Gastrocnemius medialis (tissue), 4 donors: ENCODE data around the gene SEMA4C. TPM values are rescaled to one million over a fixed set of nuclear protein-coding genes. Genes with fewer than 3 reads are reported as not detected.

ENCODE experiments used
- ATAC-seq, 2 donors: fragments of 150-250 bp; one replicate each; pipeline ENCODE4 v1.9.1; 2016
- DNase-seq, 2 donors: peaks; one replicate each; pipeline ENCODE4 v3.0.0-alpha.2; 2019
- H3K27ac ChIP-seq, 4 donors: fragments of 200-600 bp; sonication (generic); 1 replicate in 1 of 4; 2 replicates in 3 of 4; pipeline ENCODE4 v1.5.1; 2016 to 2018; ENCODE audit warnings: mild to moderate bottlenecking in 2 of 4, moderate library complexity in 1 of 4
- H3K27me3 ChIP-seq, 3 donors: fragments of 200-600 bp; sonication (generic) in 2 of 3; 1 replicate in 1 of 3; 2 replicates in 2 of 3; pipeline versions ENCODE4 v1.5.1 to v1.6.0; 2016 to 2019; ENCODE audit warnings: mild to moderate bottlenecking in 1 of 3, moderate library complexity in 1 of 3
- H3K36me3 ChIP-seq, 2 donors: fragments of 200-600 bp; sonication (generic) in 1 of 2; one replicate each; pipeline ENCODE4 v1.5.1; 2017 to 2018
- H3K4me1 ChIP-seq, 2 donors: fragments of 200-600 bp; sonication (generic) in 1 of 2; one replicate each; pipeline ENCODE4 v1.5.1; 2016 to 2017; ENCODE audit warnings: mild to moderate bottlenecking in 2 of 2
- H3K4me3 ChIP-seq, 4 donors: fragments of 200-600 bp; sonication (generic) in 3 of 4; 1 replicate in 1 of 4; 2 replicates in 3 of 4; pipeline ENCODE4 v1.5.1; 2016 to 2019; ENCODE audit warnings: mild to moderate bottlenecking in 2 of 4
- H3K9me3 ChIP-seq, 3 donors: fragments of 200-600 bp; sonication (generic) in 2 of 3; 1 replicate in 1 of 3; 2 replicates in 2 of 3; pipeline ENCODE4 v1.5.1; 2016 to 2019
- CTCF ChIP-seq, 5 experiments: fragments of 450-650 bp in 3 of 5; fragments of 200-600 bp in 2 of 5; sonication (generic) in 2 of 5; IDR thresholded peaks in 4 of 5; conservative IDR thresholded peaks in 1 of 5; 1 replicate in 4 of 5; 2 replicates in 1 of 5; pipeline ENCODE4 v1.5.1; 2016 to 2019; ENCODE audit warnings: antibody characterized with exemption in 5 of 5, mild to moderate bottlenecking in 3 of 5, moderate library complexity in 3 of 5
- POLR2A ChIP-seq, 2 donors: fragments of 450-650 bp; IDR thresholded peaks; one replicate each; pipeline ENCODE4 v1.6.1; 2017; ENCODE audit warnings: antibody characterized with exemption in 2 of 2, mild to moderate bottlenecking in 2 of 2, moderate library complexity in 2 of 2
- in situ Hi-C, 4 donors: fragments of 200-750 bp; cut with MboI; loops; one replicate each; pipeline versions ENCODE4 v1.15.0 to v1.8.0; 2017; ENCODE audit warnings: low sequenced_read_pairs in 4 of 4
- intact Hi-C: fragments of 100-400 bp; cut with DNase I; formaldehyde crosslinking; loops from one replicate; pipeline ENCODE4 v1.15.1; 2023; ENCODE audit warnings: low total_unique reads
- total RNA-seq, 4 donors: library from RNA; depleted of rRNA; stranded (reverse); fragments of >200 nt; gene quantifications; one replicate each; pipeline versions ENCODE4 v1.1.0 to v1.2.3, GENCODE V29; 2016

The SEMA4C gene
- total RNA-seq, 4 donors from 2014 or later, result 3.2 to 8.6 (median 6.5) TPM

GRCh38 chr2:96872591-96873349 lies 2.9 kb upstream of the SEMA4C start:
- ATAC-seq (no peak), DNase-seq (no peak)
- no peak for TF ChIP-seq CTCF (IDR thresholded peaks at IDR 0.05 in 4 of 5, conservative IDR thresholded peaks at IDR 0.05 in 1 of 5)
- no peak for TF ChIP-seq POLR2A (IDR thresholded peaks at IDR 0.05)
- H3K27ac ChIP-seq, result peak overlapping the region; percentile 67 to 75 (median 70)
- H3K27me3 ChIP-seq, result no peaks in the 10 kb centered on the region
- no peak overlapping the region for H3K4me3 ChIP-seq
- peaks cover 29 to 31% of the 10 kb centered on the region in 2 donors for H3K4me1 ChIP-seq
- no peaks in the 10 kb centered on the region for H3K9me3 ChIP-seq
- intact Hi-C loops (no loop called here), in situ Hi-C loops (no loop called here)
- no peaks in the 10 kb centered on the region for H3K36me3 ChIP-seq

GRCh38 chr2:96870626-96871255 lies 861 bp upstream of the SEMA4C start:
- peak overlapping the region; percentile 74 to 95 (median 80) for H3K4me3 ChIP-seq
- in situ Hi-C loops (no loop called here), intact Hi-C loops (no loop called here)
- DNase-seq (no peak), ATAC-seq (no peak)
- H3K36me3 ChIP-seq, result no peaks in the 10 kb centered on the region
- peaks cover 38 to 41% of the 10 kb centered on the region in 2 donors for H3K4me1 ChIP-seq
- H3K9me3 ChIP-seq, result no peaks in the 10 kb centered on the region
- peak overlapping the region; percentile 86 to 90 (median 87) for H3K27ac ChIP-seq
- no peak for TF ChIP-seq CTCF (IDR thresholded peaks at IDR 0.05 in 4 of 5, conservative IDR thresholded peaks at IDR 0.05 in 1 of 5)
- no peak for TF ChIP-seq POLR2A (IDR thresholded peaks at IDR 0.05)
- H3K27me3 ChIP-seq, result no peaks in the 10 kb centered on the region

GRCh38 chr2:96869281-96869821 lies 529 bp downstream of the SEMA4C start:
- in situ Hi-C loops (no loop called here), intact Hi-C loops (loop anchor here (1.0 to 2.0 kb wide), 3 partner anchors 11 to 53 kb away; partner anchors contain the start of genes ANKRD39 and CNNM3)
- Histone ChIP-seq H3K9me3 (no peaks in the 10 kb centered on the region), H3K36me3 (peaks cover 0 to 12% of the 10 kb centered on the region in 2 donors), H3K4me3 (peak overlapping the region; percentile 74 to 95 (median 80)), H3K27ac (peak overlapping the region; percentile 86 to 90 (median 87)), H3K4me1 (peaks cover 30 to 35% of the 10 kb centered on the region in 2 donors), H3K27me3 (no peaks in the 10 kb centered on the region)
- peak; percentile 27 to 32 for ATAC-seq
- TF ChIP-seq POLR2A (IDR thresholded peaks at IDR 0.05) (no peak), CTCF (IDR thresholded peaks at IDR 0.05 in 4 of 5, conservative IDR thresholded peaks at IDR 0.05 in 1 of 5) (peak in 2 of 5 experiments; percentile 6 to 29)
- peak in 1 of 2 donors; percentile 44 for DNase-seq

GRCh38 chr2:96868555-96869280 lies 1.2 kb downstream of the SEMA4C start:
- peak overlapping the region; percentile 74 to 95 (median 80) for H3K4me3 ChIP-seq
- ATAC-seq, result peak; percentile 56
- intact Hi-C loops (loop anchor here (1.0 to 2.0 kb wide), 3 partner anchors 10 to 52 kb away; partner anchors contain the start of genes ANKRD39 and CNNM3), in situ Hi-C loops (no loop called here)
- H3K36me3 ChIP-seq, result peaks cover 0 to 18% of the 10 kb centered on the region in 2 donors
- TF ChIP-seq CTCF (IDR thresholded peaks at IDR 0.05 in 4 of 5, conservative IDR thresholded peaks at IDR 0.05 in 1 of 5) (peak; percentile 55 to 73 (median 68)), POLR2A (IDR thresholded peaks at IDR 0.05) (peak; percentile 35 to 43)
- H3K27ac ChIP-seq, result peak overlapping the region; percentile 86 to 90 (median 87)
- peaks cover 24 to 29% of the 10 kb centered on the region in 2 donors for H3K4me1 ChIP-seq
- peak; percentile 68 to 75 for DNase-seq
- H3K9me3 ChIP-seq, result no peaks in the 10 kb centered on the region
- no peaks in the 10 kb centered on the region for H3K27me3 ChIP-seq
